Transverse colon (tissue), 4 donors: ENCODE measurements around the gene GRM8. TPM values are rescaled to one million over a fixed set of nuclear protein-coding genes. Genes with fewer than 3 reads are reported as not detected.
"Not testable (repeated sequence)": the region's sequence is repeated elsewhere in the genome, so short reads cannot be mapped to it uniquely, and the experiment has no call there.

Experiments used
- DNase-seq: peaks from one replicate; pipeline ENCODE4 v3.0.0-alpha.2; 2019
- H3K27ac ChIP-seq, 4 donors: fragments of 200-600 bp; sonication (generic); 2 replicates each; pipeline ENCODE4 v1.5.1; 2016 to 2018; ENCODE audit warnings: inconsistent platforms in 4 of 4
- H3K27me3 ChIP-seq: fragments of 200-600 bp; sonication (generic); 2 replicates; pipeline ENCODE4 v1.5.1; 2017; ENCODE audit warnings: inconsistent platforms
- H3K36me3 ChIP-seq, 4 donors: fragments of 200-600 bp; sonication (generic); 2 replicates each; pipeline ENCODE4 v1.5.1; 2017 to 2019; ENCODE audit warnings: inconsistent platforms in 4 of 4
- H3K4me1 ChIP-seq, 4 donors: fragments of 200-600 bp; sonication (generic); 2 replicates each; pipeline ENCODE4 v1.5.1; 2017 to 2020; ENCODE audit warnings: inconsistent platforms in 4 of 4
- H3K4me3 ChIP-seq, 4 donors: fragments of 200-600 bp; sonication (generic); 1 replicate in 1 of 4; 2 replicates in 3 of 4; pipeline versions ENCODE4 v1.5.1 to v1.6.1; 2017 to 2019; ENCODE audit warnings: inconsistent platforms in 4 of 4
- H3K9me3 ChIP-seq, 2 donors: fragments of 200-600 bp; sonication (generic); 2 replicates each; pipeline ENCODE4 v1.5.1; 2017 to 2019; ENCODE audit warnings: inconsistent platforms in 2 of 2
- EP300 ChIP-seq: sonication (generic); formaldehyde crosslinking; IDR thresholded peaks from one replicate; pipeline ENCODE4 v1.6.1; 2017; ENCODE audit warnings: antibody characterized with exemption, low read depth
- POLR2A ChIP-seq: fragments of 450-650 bp; IDR thresholded peaks from one replicate; pipeline ENCODE4 v1.6.1; 2016; ENCODE audit warnings: antibody characterized with exemption, mild to moderate bottlenecking, moderate library complexity
- POLR2AphosphoS5 ChIP-seq, 3 donors: sonication (generic); formaldehyde crosslinking; IDR thresholded peaks; one replicate each; pipeline ENCODE4 v1.6.1; 2016; ENCODE audit warnings: antibody characterized with exemption in 3 of 3
- WGBS, 2 donors: methylation state at CpG; one replicate each; pipeline ENCODE4 v1.1.5; 2018; ENCODE audit warnings: low coverage in 1 of 2; 5-methylcytosine and 5-hydroxymethylcytosine counted together
- in situ Hi-C, 4 donors: fragments of 200-750 bp; cut with MboI; loops; one replicate each; pipeline versions ENCODE4 v1.15.0 to v1.15.1; 2017; ENCODE audit warnings: low sequenced_read_pairs in 3 of 4, low pct_ligation_motif_present in 1 of 4, low pct_unique_long_range_greater_than_20kb in 1 of 4
- intact Hi-C: fragments of 100-400 bp; cut with DNase I; formaldehyde crosslinking; loops from one replicate; pipeline ENCODE4 v1.15.1; 2023; ENCODE audit warnings: low total_unique reads
- total RNA-seq, 4 donors: library from RNA; depleted of rRNA; stranded (reverse); fragments of >200 nt; gene quantifications; one replicate each; pipeline ENCODE4 v1.1.0, GENCODE V29; 2016
- TF ChIP-seq, protein P1 (sequence below), 5 experiments: fragments of 200-600 bp in 3 of 5; fragments of 450-650 bp in 2 of 5; sonication (generic) in 3 of 5; IDR thresholded peaks; 1 replicate in 2 of 5; 2 replicates in 3 of 5; pipeline ENCODE4 v1.5.1; 2016 to 2017; ENCODE audit warnings: antibody characterized with exemption in 5 of 5, inconsistent platforms in 3 of 5, mild to moderate bottlenecking in 2 of 5, moderate library complexity in 1 of 5

Gene GRM8
- total RNA-seq, 4 donors from 2014 or later = 0.68 to 9.7 (median 2.9) TPM

DNA sequence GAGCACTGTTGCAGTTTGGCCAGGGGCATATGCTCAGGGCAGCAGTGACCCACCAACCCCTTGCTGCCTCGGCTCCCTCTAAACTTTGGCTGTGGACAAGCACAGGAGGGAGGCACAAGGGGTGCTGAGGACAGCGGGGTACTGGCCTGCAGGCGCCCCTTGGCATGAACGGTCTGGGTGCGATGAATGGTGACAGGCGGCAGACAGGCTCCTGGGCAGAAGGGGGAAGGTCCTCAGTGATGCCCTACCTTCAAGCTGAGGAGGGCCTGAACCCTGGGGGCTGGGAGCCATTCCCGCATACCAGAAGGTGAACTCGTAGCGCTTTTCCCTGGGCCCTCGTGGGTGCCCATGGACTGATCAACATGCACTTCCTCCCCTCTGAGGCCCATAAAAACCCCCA lies 567.1 kb downstream of the GRM8 start:
- Histone ChIP-seq H3K4me3 (no peak overlapping the region), H3K27me3 (no peaks in the 10 kb centered on the region), H3K4me1 (no peaks in the 10 kb centered on the region), H3K9me3 (no peaks in the 10 kb centered on the region), H3K27ac (no peak overlapping the region), H3K36me3 (no peaks in the 10 kb centered on the region)
- intact Hi-C loops = no loop called here
- 93% methylated on average over 10 of the region's 10 CpGs; no CpG with 5 or more reads in 1 of the 2 donors for WGBS, 2 donors
- in situ Hi-C loops = no loop called here
- DNase-seq = no peak
- TF ChIP-seq EP300 (no peak), POLR2A (no peak), POLR2AphosphoS5 (IDR thresholded peaks at IDR 0.05) (no peak)
- TF ChIP-seq, protein P1, sequence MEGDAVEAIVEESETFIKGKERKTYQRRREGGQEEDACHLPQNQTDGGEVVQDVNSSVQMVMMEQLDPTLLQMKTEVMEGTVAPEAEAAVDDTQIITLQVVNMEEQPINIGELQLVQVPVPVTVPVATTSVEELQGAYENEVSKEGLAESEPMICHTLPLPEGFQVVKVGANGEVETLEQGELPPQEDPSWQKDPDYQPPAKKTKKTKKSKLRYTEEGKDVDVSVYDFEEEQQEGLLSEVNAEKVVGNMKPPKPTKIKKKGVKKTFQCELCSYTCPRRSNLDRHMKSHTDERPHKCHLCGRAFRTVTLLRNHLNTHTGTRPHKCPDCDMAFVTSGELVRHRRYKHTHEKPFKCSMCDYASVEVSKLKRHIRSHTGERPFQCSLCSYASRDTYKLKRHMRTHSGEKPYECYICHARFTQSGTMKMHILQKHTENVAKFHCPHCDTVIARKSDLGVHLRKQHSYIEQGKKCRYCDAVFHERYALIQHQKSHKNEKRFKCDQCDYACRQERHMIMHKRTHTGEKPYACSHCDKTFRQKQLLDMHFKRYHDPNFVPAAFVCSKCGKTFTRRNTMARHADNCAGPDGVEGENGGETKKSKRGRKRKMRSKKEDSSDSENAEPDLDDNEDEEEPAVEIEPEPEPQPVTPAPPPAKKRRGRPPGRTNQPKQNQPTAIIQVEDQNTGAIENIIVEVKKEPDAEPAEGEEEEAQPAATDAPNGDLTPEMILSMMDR (IDR thresholded peaks at IDR 0.05) = no peak

DNA sequence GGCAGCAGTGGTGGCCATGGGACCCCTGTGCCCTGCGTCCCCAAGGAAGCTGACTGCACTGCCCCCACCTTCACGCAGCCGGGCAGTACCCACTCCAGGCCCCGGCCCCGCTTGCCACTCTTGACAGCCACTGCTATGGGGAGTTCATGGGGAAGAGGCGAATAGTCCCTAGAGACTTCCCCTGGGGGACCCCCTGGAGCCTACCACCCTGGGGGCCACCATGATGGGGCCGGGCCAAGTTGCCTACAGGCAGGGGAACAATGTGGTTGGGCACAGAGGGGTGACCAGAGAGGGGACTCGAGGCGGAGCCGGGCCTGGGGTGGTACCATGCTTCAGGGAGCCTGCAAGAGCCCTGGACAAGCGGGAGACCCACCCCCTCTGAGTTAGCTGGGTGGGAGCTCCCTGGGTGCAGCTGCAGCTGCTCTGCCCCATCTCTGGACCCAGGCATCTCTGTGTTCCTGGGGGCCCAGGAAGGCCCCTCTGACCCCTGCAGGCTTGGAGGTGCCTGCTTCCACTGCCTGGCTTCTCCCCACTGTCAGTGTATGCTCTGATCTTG lies 567.6 kb downstream of the GRM8 start:
- 95% methylated on average over 10 of the region's 11 CpGs; no CpG with 5 or more reads in 1 of the 2 donors for WGBS, 2 donors
- H3K9me3 ChIP-seq = no peaks in the 10 kb centered on the region
- no peak overlapping the region for H3K27ac ChIP-seq
- no peak for TF ChIP-seq POLR2A
- no peak for TF ChIP-seq POLR2AphosphoS5 (IDR thresholded peaks at IDR 0.05)
- no peak for TF ChIP-seq EP300
- TF ChIP-seq, protein P1 (IDR thresholded peaks at IDR 0.05) = no peak
- no peaks in the 10 kb centered on the region for H3K27me3 ChIP-seq
- H3K36me3 ChIP-seq = no peaks in the 10 kb centered on the region
- in situ Hi-C loops = no loop called here
- intact Hi-C loops = no loop called here
- no peak for DNase-seq
- H3K4me3 ChIP-seq = no peak overlapping the region
- H3K4me1 ChIP-seq = no peaks in the 10 kb centered on the region

DNA sequence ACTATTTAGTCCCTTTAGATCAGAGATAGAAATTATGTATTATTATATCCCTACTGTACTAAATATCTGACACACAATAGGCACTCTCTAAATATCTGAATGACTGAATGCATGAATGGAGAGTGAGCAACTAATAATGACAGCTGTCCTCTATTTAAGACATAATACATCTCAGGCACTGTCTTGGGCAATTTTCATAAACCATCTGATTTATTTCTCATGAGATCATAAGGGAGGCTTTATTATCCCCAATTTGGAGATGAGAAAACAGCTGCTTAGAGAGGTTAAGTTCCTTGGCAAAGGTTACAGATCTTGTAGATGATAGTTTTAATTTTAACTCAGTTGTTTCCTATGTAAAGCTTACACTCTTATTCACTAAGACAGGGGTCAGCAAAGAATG lies 570.6 kb downstream of the GRM8 start:
- Histone ChIP-seq H3K9me3 (no peaks in the 10 kb centered on the region), H3K36me3 (no peaks in the 10 kb centered on the region), H3K27ac (no peak overlapping the region), H3K27me3 (no peaks in the 10 kb centered on the region), H3K4me1 (no peaks in the 10 kb centered on the region), H3K4me3 (no peak overlapping the region)
- TF ChIP-seq POLR2AphosphoS5 (IDR thresholded peaks at IDR 0.05) = no peak
- no peak for TF ChIP-seq EP300
- no peak for TF ChIP-seq POLR2A
- TF ChIP-seq, protein P1 (IDR thresholded peaks at IDR 0.05) = no peak
- intact Hi-C loops (no loop called here), in situ Hi-C loops (no loop called here)
- no peak for DNase-seq

DNA sequence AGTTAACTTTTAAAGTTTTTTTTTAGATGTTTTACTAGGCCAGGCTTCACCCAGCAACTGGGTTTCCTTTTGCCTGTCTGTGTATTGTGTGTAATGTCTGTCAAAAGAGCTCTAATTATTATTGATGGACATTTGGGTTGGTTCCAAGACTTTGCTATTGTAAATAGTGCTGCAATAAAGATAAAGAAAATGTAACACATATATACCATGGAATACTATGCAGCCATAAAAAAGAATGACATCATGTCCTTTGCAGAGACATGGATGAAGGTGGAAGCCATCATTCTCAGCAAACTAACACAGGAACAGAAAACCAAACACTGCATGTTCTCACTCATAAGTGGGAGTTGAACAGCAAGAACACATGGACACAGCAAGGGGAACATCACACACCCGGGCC lies 584.0 kb downstream of the GRM8 start:
- H3K9me3 ChIP-seq, H3K4me1 ChIP-seq, H3K27me3 ChIP-seq, H3K36me3 ChIP-seq, in situ Hi-C loops, DNase-seq, H3K4me3 ChIP-seq, H3K27ac ChIP-seq, intact Hi-C loops: not testable (repeated sequence)
- WGBS, 2 donors = 86 to 95% methylated on average over 1 of the region's 1 CpG

DNA sequence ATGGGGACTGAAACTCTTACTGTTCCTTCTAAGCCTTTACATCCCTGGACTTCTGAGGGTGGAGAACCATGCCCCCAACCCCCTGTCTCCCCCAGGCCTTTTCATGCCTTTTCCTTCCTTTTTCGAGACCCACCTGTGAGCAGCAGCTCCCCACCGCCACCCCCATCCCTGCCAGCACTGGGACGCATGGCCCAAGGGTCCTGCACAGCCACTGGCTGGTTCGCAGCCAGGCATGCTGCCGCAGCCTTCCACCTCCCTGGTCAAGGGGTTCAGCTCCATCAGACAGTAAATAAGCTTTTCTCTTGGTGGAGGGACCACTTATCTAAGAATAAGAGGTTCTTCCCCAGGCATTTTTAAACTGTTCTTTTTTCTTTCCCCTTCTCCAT lies 584.4 kb downstream of the GRM8 start:
- H3K27me3 ChIP-seq = no peaks in the 10 kb centered on the region
- WGBS, 2 donors = 93 to 100% methylated on average over 2 to 5 of the region's 5 CpGs
- no peak overlapping the region for H3K27ac ChIP-seq
- no peak for TF ChIP-seq POLR2A
- TF ChIP-seq EP300 = no peak
- TF ChIP-seq POLR2AphosphoS5 (IDR thresholded peaks at IDR 0.05) = no peak
- TF ChIP-seq, protein P1 (IDR thresholded peaks at IDR 0.05) = no peak
- intact Hi-C loops (no loop called here), in situ Hi-C loops (no loop called here)
- no peak for DNase-seq
- no peaks in the 10 kb centered on the region for H3K36me3 ChIP-seq
- no peaks in the 10 kb centered on the region for H3K9me3 ChIP-seq
- no peak overlapping the region for H3K4me3 ChIP-seq
- no peaks in the 10 kb centered on the region for H3K4me1 ChIP-seq
